A549 treated with CORT108297 at 1 μM for 4 hours (cell line): Measurements from ENCODE around the gene STAT4. TPM values are rescaled to one million over a fixed set of nuclear protein-coding genes. Genes with fewer than 3 reads are reported as not detected.

ENCODE experiments used
- total RNA-seq: library from RNA; stranded (reverse); fragments of 200-300 nt; extraction: Qiagen RNA extraction; gene quantifications from 5 replicates; pipeline ENCODE4 v1.2.3, GENCODE V29; 2022

Gene STAT4, protein sequence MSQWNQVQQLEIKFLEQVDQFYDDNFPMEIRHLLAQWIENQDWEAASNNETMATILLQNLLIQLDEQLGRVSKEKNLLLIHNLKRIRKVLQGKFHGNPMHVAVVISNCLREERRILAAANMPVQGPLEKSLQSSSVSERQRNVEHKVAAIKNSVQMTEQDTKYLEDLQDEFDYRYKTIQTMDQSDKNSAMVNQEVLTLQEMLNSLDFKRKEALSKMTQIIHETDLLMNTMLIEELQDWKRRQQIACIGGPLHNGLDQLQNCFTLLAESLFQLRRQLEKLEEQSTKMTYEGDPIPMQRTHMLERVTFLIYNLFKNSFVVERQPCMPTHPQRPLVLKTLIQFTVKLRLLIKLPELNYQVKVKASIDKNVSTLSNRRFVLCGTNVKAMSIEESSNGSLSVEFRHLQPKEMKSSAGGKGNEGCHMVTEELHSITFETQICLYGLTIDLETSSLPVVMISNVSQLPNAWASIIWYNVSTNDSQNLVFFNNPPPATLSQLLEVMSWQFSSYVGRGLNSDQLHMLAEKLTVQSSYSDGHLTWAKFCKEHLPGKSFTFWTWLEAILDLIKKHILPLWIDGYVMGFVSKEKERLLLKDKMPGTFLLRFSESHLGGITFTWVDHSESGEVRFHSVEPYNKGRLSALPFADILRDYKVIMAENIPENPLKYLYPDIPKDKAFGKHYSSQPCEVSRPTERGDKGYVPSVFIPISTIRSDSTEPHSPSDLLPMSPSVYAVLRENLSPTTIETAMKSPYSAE
- total RNA-seq: 3.2 to 4.2 TPM (median 3.7 TPM) in 5 replicates

DNA sequence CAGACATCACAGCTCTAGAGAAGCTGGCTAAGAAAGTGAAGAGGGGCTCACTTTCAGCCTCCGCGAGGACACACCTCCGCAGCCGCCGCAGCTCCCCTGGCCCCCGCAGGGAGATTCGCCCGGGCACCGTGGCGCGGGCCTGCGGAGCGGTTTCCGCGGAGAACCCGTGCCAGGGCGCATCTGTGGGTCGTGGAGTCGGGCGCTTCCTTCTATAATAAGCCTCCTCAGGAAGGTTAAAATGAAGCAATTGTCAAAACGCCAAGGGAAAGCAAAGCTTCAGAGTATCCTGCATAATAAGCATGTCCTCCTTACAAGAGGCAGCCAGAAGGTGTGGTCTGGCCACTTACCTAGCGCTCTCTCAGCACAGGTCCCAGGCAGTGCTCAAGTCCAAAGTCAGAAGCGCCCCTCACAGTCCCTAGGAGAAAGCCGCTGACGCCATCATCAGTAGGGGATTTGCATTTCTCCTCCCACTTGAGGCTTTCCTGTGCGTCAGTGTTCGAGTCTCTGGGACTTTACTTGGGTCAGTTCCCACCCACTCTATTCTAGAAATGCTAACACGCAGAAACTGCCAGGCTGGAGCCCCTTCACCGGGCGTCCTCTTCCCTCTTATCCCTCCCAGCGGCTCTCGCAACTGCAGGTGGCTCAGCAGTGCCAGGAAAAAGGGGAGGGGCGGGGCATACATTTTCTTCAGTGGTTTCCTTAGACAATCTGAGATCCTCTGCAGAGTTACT is at the start of gene STAT4:
Gene STAT4, minus strand, starts transcription at position 395 of the 731 bp plus-strand sequence. CDS start 2,791 bp downstream, outside the sequence.

DNA sequence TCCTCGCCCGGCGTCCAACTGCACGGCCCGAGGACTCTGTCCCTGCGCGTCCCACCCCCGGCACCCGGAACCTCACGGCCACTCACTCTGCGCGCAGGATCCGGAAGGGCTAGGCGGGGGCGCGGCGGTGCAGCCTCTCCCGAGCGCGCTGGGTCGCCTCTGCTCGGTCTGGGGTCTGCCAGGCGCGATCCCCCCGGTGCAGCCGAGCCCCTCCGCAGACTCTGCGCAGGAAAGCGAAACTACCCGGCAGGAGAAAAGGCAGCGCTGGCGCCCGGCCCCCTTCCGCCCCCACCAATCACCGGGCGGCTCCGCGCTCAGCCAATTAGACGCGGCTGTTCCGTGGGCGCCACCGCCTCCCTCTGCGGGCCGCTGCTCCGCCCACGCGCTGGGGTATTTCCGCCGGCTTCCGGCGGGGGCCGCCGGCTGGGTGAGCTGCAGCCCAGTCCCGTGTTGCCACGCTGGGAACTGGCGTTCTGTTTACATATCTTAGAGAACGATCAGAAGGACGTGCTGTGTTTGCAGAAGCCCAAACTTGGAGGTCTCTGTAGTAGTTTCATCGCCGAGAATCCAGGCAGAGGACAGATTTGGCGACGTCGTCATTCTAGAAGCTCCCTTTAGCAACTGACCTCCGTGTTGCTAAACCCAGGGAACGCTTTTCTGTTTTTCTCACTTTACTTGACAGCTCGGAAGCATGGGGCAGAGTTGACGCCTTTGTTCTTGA is 136.7 kb downstream of the STAT4 start, which contains the start of gene STAT1:
Gene STAT1, minus strand, starts transcription at position 240 of the 721 bp plus-strand sequence. CDS start 4,168 bp downstream, outside the sequence.

Other genes with a start within 250 kb of the STAT4 start
- gene STAT1, start 136.8 kb downstream of the STAT4 start, total RNA-seq: 56.4 to 64.2 TPM (median 61.2 TPM) in 5 replicates
- gene MYO1B, start 94.4 kb upstream of the STAT4 start, total RNA-seq: 56.6 to 86.5 TPM (median 63.4 TPM) in 5 replicates